ENCODE measurements around the gene PLCL1.
"Not testable (repeated sequence)": the region's sequence is repeated elsewhere in the genome, so short reads cannot be mapped to it uniquely, and the experiment has no call there.

The PLCL1 gene

DNA sequence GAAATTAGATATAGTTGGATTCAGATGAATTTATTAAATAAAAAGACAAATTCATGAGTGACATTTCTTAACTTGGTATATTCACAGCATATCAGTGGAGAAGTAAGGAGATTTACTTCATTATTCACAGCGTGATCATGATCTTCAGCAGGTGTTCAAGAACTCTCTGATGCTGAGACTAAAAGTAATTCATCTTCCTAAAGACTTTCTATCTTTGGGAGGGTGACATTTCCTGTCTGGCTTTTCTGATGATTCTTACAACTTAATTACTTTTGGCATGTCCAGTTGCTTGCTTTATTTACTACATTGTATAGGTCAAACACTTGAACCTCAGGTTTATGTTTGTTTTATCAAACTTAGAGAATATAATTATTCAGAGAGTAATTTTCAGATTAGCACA lies 224.6 kb downstream of the PLCL1 start:
- H3K4me3 ChIP-seq (replicated peaks in 1 of 2; ENCODE audit: low read depth in 2 of 2, low read length in 2 of 2) = no peak overlapping the region
- TF ChIP-seq, protein P1, sequence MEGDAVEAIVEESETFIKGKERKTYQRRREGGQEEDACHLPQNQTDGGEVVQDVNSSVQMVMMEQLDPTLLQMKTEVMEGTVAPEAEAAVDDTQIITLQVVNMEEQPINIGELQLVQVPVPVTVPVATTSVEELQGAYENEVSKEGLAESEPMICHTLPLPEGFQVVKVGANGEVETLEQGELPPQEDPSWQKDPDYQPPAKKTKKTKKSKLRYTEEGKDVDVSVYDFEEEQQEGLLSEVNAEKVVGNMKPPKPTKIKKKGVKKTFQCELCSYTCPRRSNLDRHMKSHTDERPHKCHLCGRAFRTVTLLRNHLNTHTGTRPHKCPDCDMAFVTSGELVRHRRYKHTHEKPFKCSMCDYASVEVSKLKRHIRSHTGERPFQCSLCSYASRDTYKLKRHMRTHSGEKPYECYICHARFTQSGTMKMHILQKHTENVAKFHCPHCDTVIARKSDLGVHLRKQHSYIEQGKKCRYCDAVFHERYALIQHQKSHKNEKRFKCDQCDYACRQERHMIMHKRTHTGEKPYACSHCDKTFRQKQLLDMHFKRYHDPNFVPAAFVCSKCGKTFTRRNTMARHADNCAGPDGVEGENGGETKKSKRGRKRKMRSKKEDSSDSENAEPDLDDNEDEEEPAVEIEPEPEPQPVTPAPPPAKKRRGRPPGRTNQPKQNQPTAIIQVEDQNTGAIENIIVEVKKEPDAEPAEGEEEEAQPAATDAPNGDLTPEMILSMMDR (IDR thresholded peaks at IDR 0.05; ENCODE audit: low read depth, low read length) = no peak
- no peak for DNase-seq (ENCODE audit: low read depth in 2 of 2)

DNA sequence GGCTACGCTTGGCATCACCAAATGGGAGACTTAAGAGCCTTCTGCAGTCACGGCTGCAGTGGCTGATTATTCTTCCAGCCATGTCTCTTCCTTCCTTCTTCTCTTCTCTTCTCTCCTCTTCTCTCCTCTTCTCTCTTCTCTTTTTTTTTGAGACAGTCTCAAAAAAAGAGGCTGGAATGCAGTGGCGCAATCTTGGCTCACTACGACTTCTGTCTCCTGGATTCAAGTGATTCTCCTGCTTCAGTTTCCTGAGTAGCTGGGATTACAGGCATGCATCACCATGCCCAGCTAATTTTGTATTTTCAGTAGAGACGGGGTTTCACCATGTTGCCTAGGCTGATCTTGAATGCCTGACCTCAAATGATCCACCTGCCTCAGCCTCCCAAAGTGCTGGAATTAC lies 225.2 kb downstream of the PLCL1 start:
- not testable (repeated sequence) for H3K4me3 ChIP-seq (replicated peaks in 1 of 2; ENCODE audit: low read depth in 2 of 2, low read length in 2 of 2)
- peak; percentile 9 to 55 for DNase-seq (ENCODE audit: low read depth in 2 of 2)

DNA sequence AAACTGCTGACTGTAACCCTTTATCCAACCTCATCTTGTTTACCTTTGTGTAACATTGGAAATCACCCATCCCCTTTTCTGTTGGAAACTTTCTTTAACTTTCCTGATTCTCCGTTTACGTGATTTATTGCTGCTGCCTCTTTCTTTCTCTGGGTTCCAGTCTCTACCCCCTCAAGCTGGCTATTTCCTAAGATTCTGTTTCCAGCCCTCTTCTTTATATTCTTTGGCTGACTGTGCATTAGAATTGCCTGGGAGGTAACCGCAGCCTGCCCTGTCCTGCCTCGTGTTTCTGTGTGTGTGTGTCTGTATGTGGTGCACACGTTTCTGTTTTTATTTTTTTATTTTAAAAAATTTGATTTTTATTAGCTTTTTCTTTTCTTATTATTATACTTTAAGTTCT lies 229.2 kb downstream of the PLCL1 start:
- TF ChIP-seq, protein P1 (IDR thresholded peaks at IDR 0.05; ENCODE audit: low read depth, low read length) = no peak
- H3K4me3 ChIP-seq (replicated peaks in 1 of 2; ENCODE audit: low read depth in 2 of 2, low read length in 2 of 2) = no peak overlapping the region
- no peak for DNase-seq (ENCODE audit: low read depth in 2 of 2)

DNA sequence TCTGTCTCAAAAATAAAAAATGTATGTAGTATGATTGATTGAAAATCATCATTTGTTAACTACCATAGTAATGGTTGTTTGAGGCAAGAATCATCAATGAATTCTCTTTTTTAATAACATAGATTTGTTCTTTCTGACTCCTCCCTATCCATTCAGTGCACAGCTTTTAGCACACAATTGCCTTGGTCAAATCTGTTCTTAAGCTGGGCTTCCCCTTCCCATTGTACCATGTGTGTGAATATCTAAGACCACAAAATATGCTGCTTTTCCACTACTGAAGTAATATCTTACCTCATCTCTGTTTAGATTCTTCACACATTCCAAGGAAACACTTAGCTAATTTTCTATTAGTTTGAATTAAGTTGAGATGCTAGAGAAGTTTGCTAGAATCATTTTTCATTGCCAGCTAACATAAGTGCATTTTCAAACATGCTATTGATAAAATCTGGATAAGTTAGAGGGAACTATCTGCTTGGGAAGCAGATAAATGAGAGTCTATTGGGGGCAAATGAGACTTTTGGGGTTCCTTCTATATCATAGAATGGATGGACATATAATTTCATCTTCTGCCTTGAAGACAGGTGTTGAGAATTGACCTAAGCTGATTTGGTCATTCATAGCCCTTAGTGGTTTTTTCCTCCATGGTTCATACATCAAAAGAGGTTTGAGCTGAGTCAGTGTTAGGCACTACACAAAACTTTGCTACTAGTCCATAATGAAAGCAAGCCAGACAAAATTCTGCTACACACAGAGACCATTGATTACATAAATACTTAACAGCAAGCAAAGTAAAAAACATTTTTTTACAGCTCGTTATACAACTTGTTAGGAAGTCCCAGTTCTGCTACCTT lies 231.9 kb downstream of the PLCL1 start:
- no peak overlapping the region for H3K4me3 ChIP-seq (replicated peaks in 1 of 2; ENCODE audit: low read depth in 2 of 2, low read length in 2 of 2)
- DNase-seq (ENCODE audit: low read depth in 2 of 2) = no peak
- TF ChIP-seq, protein P1 (IDR thresholded peaks at IDR 0.05; ENCODE audit: low read depth, low read length) = no peak

DNA sequence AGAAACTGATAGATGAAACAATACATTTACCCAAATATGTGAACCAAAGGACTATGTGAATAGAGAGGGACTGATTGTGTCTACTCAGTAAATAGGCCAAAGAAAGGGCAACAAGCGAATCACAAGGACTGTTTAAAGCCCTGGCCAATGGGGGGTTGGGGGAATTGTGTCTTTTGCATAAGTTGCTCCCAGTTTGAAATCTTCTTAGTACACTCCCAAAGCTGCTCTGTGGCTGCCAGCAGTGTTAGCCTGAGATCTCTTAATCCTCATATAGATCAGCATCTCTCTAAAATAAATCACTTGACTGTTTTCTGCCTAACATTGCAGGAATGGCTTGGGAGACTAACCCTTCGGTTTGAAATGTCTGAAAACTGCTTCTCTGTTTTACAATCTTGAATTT lies 236.4 kb downstream of the PLCL1 start:
- DNase-seq (ENCODE audit: low read depth in 2 of 2) = no peak
- H3K4me3 ChIP-seq (replicated peaks in 1 of 2; ENCODE audit: low read depth in 2 of 2, low read length in 2 of 2) = no peak overlapping the region
- TF ChIP-seq, protein P1 (IDR thresholded peaks at IDR 0.05; ENCODE audit: low read depth, low read length) = no peak

DNA sequence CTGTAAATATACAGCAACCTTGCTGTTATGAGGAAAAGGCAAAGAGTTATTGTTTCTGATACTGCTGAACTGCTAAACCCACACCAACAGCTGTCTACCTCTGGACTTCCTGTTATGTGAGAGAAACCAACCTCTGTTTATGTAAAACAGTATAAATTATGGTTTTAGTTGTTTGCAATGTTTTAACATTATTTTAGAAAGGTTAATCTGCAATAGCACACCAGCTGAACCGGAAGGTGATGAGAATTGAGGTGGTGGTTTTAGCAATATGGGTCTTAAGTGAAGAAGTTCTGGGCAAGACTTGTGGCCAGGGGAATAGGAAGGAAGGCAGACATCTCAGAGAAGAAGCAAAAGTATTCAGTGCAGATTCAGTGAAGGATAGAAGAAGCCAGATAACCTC lies 237.8 kb downstream of the PLCL1 start:
- TF ChIP-seq, protein P1 (IDR thresholded peaks at IDR 0.05; ENCODE audit: low read depth, low read length) = no peak
- DNase-seq (ENCODE audit: low read depth in 2 of 2) = no peak
- no peak overlapping the region for H3K4me3 ChIP-seq (replicated peaks in 1 of 2; ENCODE audit: low read depth in 2 of 2, low read length in 2 of 2)

DNA sequence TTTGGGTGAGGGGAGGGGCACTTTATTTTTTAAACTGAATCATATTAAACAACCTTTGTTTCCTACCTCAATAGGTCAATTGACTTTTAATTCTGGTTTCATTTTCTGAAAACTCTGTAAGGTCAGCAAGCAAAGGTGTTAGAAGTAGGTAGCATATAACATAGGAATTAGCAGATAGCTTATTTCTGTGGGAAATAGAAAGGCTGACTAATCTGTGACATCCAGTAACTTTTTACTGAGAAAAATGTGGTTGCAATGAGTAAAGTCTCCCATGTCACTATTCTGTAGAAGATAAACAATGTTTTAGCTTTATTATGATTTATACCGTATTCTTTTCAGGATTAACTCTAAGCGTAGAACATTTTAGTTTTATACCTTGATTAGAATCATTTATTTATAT lies 240.4 kb downstream of the PLCL1 start:
- no peak overlapping the region for H3K4me3 ChIP-seq (replicated peaks in 1 of 2; ENCODE audit: low read depth in 2 of 2, low read length in 2 of 2)
- TF ChIP-seq, protein P1 (IDR thresholded peaks at IDR 0.05; ENCODE audit: low read depth, low read length) = no peak
- peak in 1 of 2 donors; percentile 15 for DNase-seq (ENCODE audit: low read depth in 2 of 2)
